SK-N-MC (cell line): Measurements from ENCODE around the gene TYW1.
"Not testable (repeated sequence)": the region's sequence is repeated elsewhere in the genome, so short reads cannot be mapped to it uniquely, and the experiment has no call there.

Experiments
- DNase-seq: peaks from one replicate; pipeline ENCODE4 v3.0.0-alpha.2; 2011; ENCODE audit warnings: low read depth, low spot score
- H3K27ac ChIP-seq: fragments of 200-600 bp; sonication (generic); 2 replicates; pipeline ENCODE4 v1.5.1; 2016; ENCODE audit warnings: mixed run types
- H3K36me3 ChIP-seq: fragments of 200-600 bp; sonication (generic); 2 replicates; pipeline ENCODE4 v1.6.1; 2017; ENCODE audit warnings: antibody characterized with exemption, low read length, mixed read lengths; ENCODE audit not compliant: insufficient read depth
- H3K4me3 ChIP-seq: fragments of 200-600 bp; sonication (generic); 2 replicates; pipeline ENCODE4 v1.5.1; 2016
- H3K9ac ChIP-seq: fragments of 200-600 bp; sonication (generic); 2 replicates; pipeline ENCODE4 v1.8.0; 2017; ENCODE audit warnings: mixed run types, mixed read lengths; ENCODE audit not compliant: insufficient read length
- H3K9me3 ChIP-seq: fragments of 200-600 bp; sonication (generic); 2 replicates; pipeline ENCODE4 v1.6.1; 2017; ENCODE audit warnings: low read depth, mild to moderate bottlenecking, antibody characterized with exemption, low read length, moderate library complexity, mixed read lengths
- EZH2 ChIP-seq: fragments of 200-600 bp; sonication (generic); IDR thresholded peaks from one replicate; pipeline ENCODE4 v1.6.1; 2017; ENCODE audit warnings: antibody characterized with exemption
- FOXP2 ChIP-seq: optimal IDR thresholded peaks from 2 replicates; pipeline ENCODE3; 2011; ENCODE audit warnings: mild to moderate bottlenecking, moderate library complexity; ENCODE audit not compliant: insufficient read depth; ENCODE audit errors: extremely low read length, control extremely low read depth
- POLR2AphosphoS5 ChIP-seq: IDR thresholded peaks from 2 replicates; pipeline ENCODE4 v1.6.1; 2012; ENCODE audit warnings: mild to moderate bottlenecking, low read depth, low read length, borderline replicate concordance

TYW1 gene, protein sequence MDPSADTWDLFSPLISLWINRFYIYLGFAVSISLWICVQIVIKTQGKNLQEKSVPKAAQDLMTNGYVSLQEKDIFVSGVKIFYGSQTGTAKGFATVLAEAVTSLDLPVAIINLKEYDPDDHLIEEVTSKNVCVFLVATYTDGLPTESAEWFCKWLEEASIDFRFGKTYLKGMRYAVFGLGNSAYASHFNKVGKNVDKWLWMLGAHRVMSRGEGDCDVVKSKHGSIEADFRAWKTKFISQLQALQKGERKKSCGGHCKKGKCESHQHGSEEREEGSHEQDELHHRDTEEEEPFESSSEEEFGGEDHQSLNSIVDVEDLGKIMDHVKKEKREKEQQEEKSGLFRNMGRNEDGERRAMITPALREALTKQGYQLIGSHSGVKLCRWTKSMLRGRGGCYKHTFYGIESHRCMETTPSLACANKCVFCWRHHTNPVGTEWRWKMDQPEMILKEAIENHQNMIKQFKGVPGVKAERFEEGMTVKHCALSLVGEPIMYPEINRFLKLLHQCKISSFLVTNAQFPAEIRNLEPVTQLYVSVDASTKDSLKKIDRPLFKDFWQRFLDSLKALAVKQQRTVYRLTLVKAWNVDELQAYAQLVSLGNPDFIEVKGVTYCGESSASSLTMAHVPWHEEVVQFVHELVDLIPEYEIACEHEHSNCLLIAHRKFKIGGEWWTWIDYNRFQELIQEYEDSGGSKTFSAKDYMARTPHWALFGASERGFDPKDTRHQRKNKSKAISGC

GRCh38 chr7:66996444-66997191, at the start of gene TYW1:
Gene TYW1, plus strand, starts transcription at chr7:66996833. Its CDS starts 146 bp downstream, at chr7:66996979.
- Histone ChIP-seq H3K36me3 (peaks cover 12% of the 10 kb centered on the region), H3K9ac (peak within 1 kb of the TSS; percentile 76), H3K4me3 (peak within 1 kb of the TSS; percentile 80)
- peak; percentile 77; the same call in 1 of the 2 replicates for TF ChIP-seq POLR2AphosphoS5
- not testable (repeated sequence) for H3K9me3 ChIP-seq, H3K27ac ChIP-seq
- peak; percentile 90 for DNase-seq

- Histone ChIP-seq H3K4me3 (no peak overlapping the region), H3K9me3 (no peaks in the 10 kb centered on the region), H3K36me3 (peaks cover 50% of the 10 kb centered on the region), H3K27ac (no peak overlapping the region), H3K9ac (no peak overlapping the region)
- TF ChIP-seq FOXP2 (no peak), POLR2AphosphoS5 (no peak), EZH2 (no peak)
- no peak for DNase-seq
Measured at GRCh38 chr7:66948480-66949109, 48.0 kb upstream of the TYW1 start.

DNA sequence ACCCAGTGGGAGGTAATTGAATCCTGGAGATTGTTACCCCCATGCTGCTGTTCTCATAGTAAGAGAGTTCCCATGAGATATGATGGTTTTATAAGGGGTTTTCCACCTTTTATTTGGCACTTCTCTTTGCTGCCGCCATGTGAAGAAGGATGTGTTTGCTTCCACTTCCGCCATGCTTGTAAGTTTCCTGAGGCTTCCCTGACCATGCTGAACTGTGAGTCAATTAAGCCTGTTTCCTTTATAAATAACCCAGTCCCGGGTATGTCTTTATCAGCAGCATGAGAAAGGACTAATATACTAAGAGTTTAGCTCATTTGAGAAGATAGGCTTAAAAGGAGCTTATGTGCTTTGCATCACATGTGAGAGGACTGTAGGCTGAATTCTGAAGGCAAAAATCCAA, 46.3 kb upstream of the TYW1 start:
- Histone ChIP-seq H3K36me3 (peaks cover 48% of the 10 kb centered on the region), H3K9ac (no peak overlapping the region), H3K27ac (no peak overlapping the region), H3K9me3 (no peaks in the 10 kb centered on the region), H3K4me3 (no peak overlapping the region)
- no peak for TF ChIP-seq EZH2
- no peak for DNase-seq

DNA sequence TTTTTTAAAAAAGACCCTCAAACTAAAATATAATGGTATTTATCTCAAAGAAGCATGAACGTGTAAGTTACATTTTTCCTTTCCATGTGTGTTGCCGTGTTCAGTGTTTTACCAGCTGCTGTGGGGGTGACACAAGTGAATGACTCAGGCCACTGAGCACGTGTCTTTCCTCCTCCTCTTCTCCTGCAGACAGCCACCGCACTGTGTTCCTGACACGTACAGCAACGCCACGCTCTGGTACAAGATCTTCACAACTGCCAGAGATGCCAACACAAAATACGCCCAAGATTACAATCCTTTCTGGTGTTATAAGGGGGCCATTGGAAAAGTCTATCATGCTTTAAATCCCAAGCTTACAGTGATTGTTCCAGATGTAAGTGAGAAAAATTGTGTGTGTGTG, 45.9 kb upstream of the TYW1 start:
- Histone ChIP-seq H3K4me3 (no peak overlapping the region), H3K36me3 (peaks cover 50% of the 10 kb centered on the region), H3K9ac (no peak overlapping the region), H3K27ac (no peak overlapping the region), H3K9me3 (no peaks in the 10 kb centered on the region)
- TF ChIP-seq EZH2, result no peak
- TF ChIP-seq POLR2AphosphoS5, result no peak
- TF ChIP-seq FOXP2, result no peak
- no peak for DNase-seq

GRCh38 chr7:66952343-66953043, 44.1 kb upstream of the TYW1 start:
- Histone ChIP-seq H3K4me3 (no peak overlapping the region), H3K9me3 (no peaks in the 10 kb centered on the region), H3K9ac (no peak overlapping the region), H3K36me3 (peaks cover 57% of the 10 kb centered on the region), H3K27ac (no peak overlapping the region)
- no peak for DNase-seq
- TF ChIP-seq EZH2, result no peak
- TF ChIP-seq POLR2AphosphoS5, result no peak
- no peak for TF ChIP-seq FOXP2

GRCh38 chr7:66953044-66953427, 43.6 kb upstream of the TYW1 start:
- no peak for DNase-seq
- Histone ChIP-seq H3K9ac (no peak overlapping the region), H3K36me3 (peaks cover 58% of the 10 kb centered on the region), H3K4me3 (no peak overlapping the region), H3K9me3 (no peaks in the 10 kb centered on the region), H3K27ac (no peak overlapping the region)
- no peak for TF ChIP-seq POLR2AphosphoS5
- TF ChIP-seq FOXP2, result no peak
- TF ChIP-seq EZH2, result no peak

GRCh38 chr7:66957595-66958290, 38.9 kb upstream of the TYW1 start:
- H3K9me3 ChIP-seq, result no peaks in the 10 kb centered on the region
- TF ChIP-seq EZH2, result no peak
- TF ChIP-seq POLR2AphosphoS5, result no peak
- no peak for TF ChIP-seq FOXP2
- no peak overlapping the region for H3K9ac ChIP-seq
- DNase-seq, result no peak
- H3K36me3 ChIP-seq, result peaks cover 31% of the 10 kb centered on the region
- no peak overlapping the region for H3K27ac ChIP-seq
- no peak overlapping the region for H3K4me3 ChIP-seq
